GM12878 (cell line): Measurements from ENCODE around the gene TEX22.

Experiments used
- ATF3 ChIP-seq: IDR thresholded peaks from 2 replicates; pipeline ENCODE4 v1.6.1; 2011; ENCODE audit warnings: low read depth, mild to moderate bottlenecking, low read length, moderate library complexity, borderline replicate concordance; ENCODE audit errors: extremely low read depth
- CBX5 ChIP-seq: sonication (generic); IDR thresholded peaks from 2 replicates; pipeline ENCODE4 v1.6.1; 2016; ENCODE audit warnings: low read depth, moderate library complexity, mild to moderate bottlenecking, inconsistent platforms
- CTCF ChIP-seq, 3 experiments: IDR thresholded peaks in 2 of 3; conservative IDR thresholded peaks in 1 of 3; 2 replicates each; pipeline ENCODE4 v1.5.1; 2011; ENCODE audit warnings: low read depth in 3 of 3, low read length in 3 of 3, mild to moderate bottlenecking in 3 of 3, control low read depth in 2 of 3, moderate library complexity in 2 of 3, inconsistent platforms in 1 of 3, mixed read lengths in 1 of 3; ENCODE audit not compliant: control insufficient read depth in 2 of 3, insufficient read depth in 1 of 3; ENCODE audit errors: extremely low read depth in 1 of 3
- GABPA ChIP-seq: IDR thresholded peaks from 2 replicates; pipeline ENCODE4 v1.6.1; 2014; ENCODE audit warnings: antibody characterized with exemption, low read depth, mild to moderate bottlenecking, inconsistent platforms
- MAX ChIP-seq: IDR thresholded peaks from 2 replicates; pipeline ENCODE4 v1.6.1; 2012; ENCODE audit warnings: low read depth, low read length, improper control_type of control experiment
- POLR2AphosphoS2 ChIP-seq: IDR thresholded peaks from 2 replicates; pipeline ENCODE4 v1.6.1; 2011; ENCODE audit warnings: low read depth, mild to moderate bottlenecking, low read length, improper control_type of control experiment, moderate library complexity
- POLR2AphosphoS5 ChIP-seq: IDR thresholded peaks from 2 replicates; pipeline ENCODE4 v1.6.1; 2011; ENCODE audit warnings: mild to moderate bottlenecking, low read length, inconsistent platforms
- TCF7 ChIP-seq: IDR thresholded peaks from 2 replicates; pipeline ENCODE4 v1.6.1; 2014; ENCODE audit warnings: antibody characterized with exemption, borderline replicate concordance
- USF1 ChIP-seq: IDR thresholded peaks from 2 replicates; pipeline ENCODE4 v1.6.1; 2011; ENCODE audit warnings: borderline replicate concordance, low read depth, mild to moderate bottlenecking, moderate library complexity, mixed read lengths, low read length; ENCODE audit not compliant: insufficient read depth; ENCODE audit errors: extremely low read length
- YY1 ChIP-seq: IDR thresholded peaks from 2 replicates; pipeline ENCODE4 v1.6.1; 2011; ENCODE audit warnings: low read depth, mild to moderate bottlenecking, low read length

- TF ChIP-seq MAX (no peak), CTCF (IDR thresholded peaks at IDR 0.05 in 2 of 3, conservative IDR thresholded peaks at IDR 0.05 in 1 of 3; ENCODE audit: control insufficient read depth in 2 of 3, extremely low read depth in 1 of 3, insufficient read depth in 1 of 3, low read depth in 3 of 3, low read length in 3 of 3) (0 out of 6 replicates have a peak, but pooled peaks of 2 of the 3 experiments have one; percentile 5 to 12), POLR2AphosphoS2 (no peak), YY1 (no peak), TCF7 (no peak), GABPA (no peak), ATF3 (no peak), CBX5 (no peak), USF1 (no peak), POLR2AphosphoS5 (no peak)
Observed at GRCh38 chr14:105376521-105377440, 21.6 kb upstream of the TEX22 start.
